Upper lobe of right lung (tissue), 1 donor: Measurements from ENCODE around the gene CACNG1. TPM values are rescaled to one million over a fixed set of nuclear protein-coding genes. Genes with fewer than 3 reads are reported as not detected.

ENCODE experiments used
- ATAC-seq: fragments of 200-7000 bp; cut with Tn5 transposase; one replicate; pipeline ENCODE4 v1.9.1; 2020; ENCODE audit warnings: mild to moderate bottlenecking, moderate library complexity
- DNase-seq: peaks from one replicate; pipeline ENCODE4 v3.0.0-alpha.2; 2020
- H3K27ac ChIP-seq: fragments of 200-600 bp; one replicate; pipeline ENCODE4 v1.8.0; 2022
- H3K27me3 ChIP-seq: fragments of 200-600 bp; one replicate; pipeline ENCODE4 v1.8.0; 2022; ENCODE audit warnings: mild to moderate bottlenecking
- H3K36me3 ChIP-seq: fragments of 200-600 bp; one replicate; pipeline ENCODE4 v1.8.0; 2022
- H3K4me1 ChIP-seq: fragments of 200-600 bp; one replicate; pipeline ENCODE4 v1.8.0; 2022
- H3K4me3 ChIP-seq: fragments of 200-600 bp; one replicate; pipeline ENCODE4 v1.8.0; 2022; ENCODE audit warnings: mild to moderate bottlenecking
- H3K9me3 ChIP-seq: fragments of 200-600 bp; one replicate; pipeline ENCODE4 v1.8.0; 2022
- CTCF ChIP-seq: fragments of 200-600 bp; IDR thresholded peaks from one replicate; pipeline ENCODE4 v1.8.0; 2022; ENCODE audit warnings: antibody characterized with exemption
- intact Hi-C: fragments of 100-400 bp; cut with DNase I; formaldehyde crosslinking; loops from one replicate; pipeline ENCODE4 v1.11.0; 2022
- total RNA-seq: library from RNA; stranded (reverse); fragmentation: NEBNext Ultra II Directional; extraction: Animal tissue kit (Norgen Biotek cat#: 25700); gene quantifications from one replicate; pipeline ENCODE4 v1.2.1, GENCODE V29; 2021
- donor health status: DM: no; HTN: yes; CAD: no; lungs with severe emphysema.

The CACNG1 gene
- total RNA-seq, 1 donor from 2014 or later, result not detected

- TF ChIP-seq CTCF, result no peak
- Histone ChIP-seq H3K9me3 (no peaks in the 10 kb centered on the region), H3K36me3 (peaks cover 43% of the 10 kb centered on the region), H3K4me1 (no peaks in the 10 kb centered on the region), H3K4me3 (no peak overlapping the region), H3K27me3 (no peaks in the 10 kb centered on the region), H3K27ac (no peak overlapping the region)
- no peak for ATAC-seq
- intact Hi-C loops, result no loop called here
- no peak for DNase-seq
Observed at GRCh38 chr17:67072885-67073284, 28.5 kb downstream of the CACNG1 start.

GRCh38 chr17:67074781-67075180, 30.4 kb downstream of the CACNG1 start:
- Histone ChIP-seq H3K4me3 (no peak overlapping the region), H3K27me3 (no peaks in the 10 kb centered on the region), H3K9me3 (no peaks in the 10 kb centered on the region), H3K36me3 (peaks cover 51% of the 10 kb centered on the region), H3K4me1 (peaks cover 4% of the 10 kb centered on the region), H3K27ac (no peak overlapping the region)
- no peak for DNase-seq
- intact Hi-C loops, result no loop called here
- no peak for TF ChIP-seq CTCF
- no peak for ATAC-seq

GRCh38 chr17:67076290-67076689, 31.9 kb downstream of the CACNG1 start:
- H3K9me3 ChIP-seq, result no peaks in the 10 kb centered on the region
- H3K4me3 ChIP-seq, result no peak overlapping the region
- intact Hi-C loops, result no loop called here
- no peak for ATAC-seq
- H3K27me3 ChIP-seq, result no peaks in the 10 kb centered on the region
- no peak overlapping the region for H3K27ac ChIP-seq
- peaks cover 4% of the 10 kb centered on the region for H3K4me1 ChIP-seq
- peaks cover 57% of the 10 kb centered on the region for H3K36me3 ChIP-seq
- TF ChIP-seq CTCF, result no peak
- no peak for DNase-seq

GRCh38 chr17:67078292-67078691, 33.9 kb downstream of the CACNG1 start:
- DNase-seq (no peak), ATAC-seq (no peak)
- H3K27ac ChIP-seq, result no peak overlapping the region
- H3K4me3 ChIP-seq, result no peak overlapping the region
- H3K9me3 ChIP-seq, result no peaks in the 10 kb centered on the region
- intact Hi-C loops, result no loop called here
- no peak for TF ChIP-seq CTCF
- H3K36me3 ChIP-seq, result peaks cover 55% of the 10 kb centered on the region
- H3K4me1 ChIP-seq, result peaks cover 4% of the 10 kb centered on the region
- no peaks in the 10 kb centered on the region for H3K27me3 ChIP-seq

- no peaks in the 10 kb centered on the region for H3K27me3 ChIP-seq
- H3K4me3 ChIP-seq, result no peak overlapping the region
- TF ChIP-seq CTCF, result no peak
- H3K4me1 ChIP-seq, result peaks cover 4% of the 10 kb centered on the region
- no peak for DNase-seq
- peaks cover 54% of the 10 kb centered on the region for H3K36me3 ChIP-seq
- no peak for ATAC-seq
- H3K9me3 ChIP-seq, result no peaks in the 10 kb centered on the region
- no peak overlapping the region for H3K27ac ChIP-seq
- intact Hi-C loops, result no loop called here
Observed at GRCh38 chr17:67079491-67079890, 35.1 kb downstream of the CACNG1 start.

GRCh38 chr17:67080804-67081203, 36.5 kb downstream of the CACNG1 start:
- DNase-seq (no peak), ATAC-seq (no peak)
- H3K27me3 ChIP-seq, result no peaks in the 10 kb centered on the region
- intact Hi-C loops, result no loop called here
- peaks cover 4% of the 10 kb centered on the region for H3K4me1 ChIP-seq
- no peaks in the 10 kb centered on the region for H3K9me3 ChIP-seq
- H3K27ac ChIP-seq, result no peak overlapping the region
- H3K36me3 ChIP-seq, result peaks cover 58% of the 10 kb centered on the region
- no peak for TF ChIP-seq CTCF
- H3K4me3 ChIP-seq, result no peak overlapping the region
